ENCODE data around the gene HBP1. TPM values are rescaled to one million over a fixed set of nuclear protein-coding genes. Genes with fewer than 3 reads are reported as not detected.

HBP1 gene
- total and polyA plus RNA-seq, 2 of the 13 experiments (the other 11 are each of a cell fraction or from before 2014, with no cell fraction given), result 22.9 to 44.1 TPM

DNA sequence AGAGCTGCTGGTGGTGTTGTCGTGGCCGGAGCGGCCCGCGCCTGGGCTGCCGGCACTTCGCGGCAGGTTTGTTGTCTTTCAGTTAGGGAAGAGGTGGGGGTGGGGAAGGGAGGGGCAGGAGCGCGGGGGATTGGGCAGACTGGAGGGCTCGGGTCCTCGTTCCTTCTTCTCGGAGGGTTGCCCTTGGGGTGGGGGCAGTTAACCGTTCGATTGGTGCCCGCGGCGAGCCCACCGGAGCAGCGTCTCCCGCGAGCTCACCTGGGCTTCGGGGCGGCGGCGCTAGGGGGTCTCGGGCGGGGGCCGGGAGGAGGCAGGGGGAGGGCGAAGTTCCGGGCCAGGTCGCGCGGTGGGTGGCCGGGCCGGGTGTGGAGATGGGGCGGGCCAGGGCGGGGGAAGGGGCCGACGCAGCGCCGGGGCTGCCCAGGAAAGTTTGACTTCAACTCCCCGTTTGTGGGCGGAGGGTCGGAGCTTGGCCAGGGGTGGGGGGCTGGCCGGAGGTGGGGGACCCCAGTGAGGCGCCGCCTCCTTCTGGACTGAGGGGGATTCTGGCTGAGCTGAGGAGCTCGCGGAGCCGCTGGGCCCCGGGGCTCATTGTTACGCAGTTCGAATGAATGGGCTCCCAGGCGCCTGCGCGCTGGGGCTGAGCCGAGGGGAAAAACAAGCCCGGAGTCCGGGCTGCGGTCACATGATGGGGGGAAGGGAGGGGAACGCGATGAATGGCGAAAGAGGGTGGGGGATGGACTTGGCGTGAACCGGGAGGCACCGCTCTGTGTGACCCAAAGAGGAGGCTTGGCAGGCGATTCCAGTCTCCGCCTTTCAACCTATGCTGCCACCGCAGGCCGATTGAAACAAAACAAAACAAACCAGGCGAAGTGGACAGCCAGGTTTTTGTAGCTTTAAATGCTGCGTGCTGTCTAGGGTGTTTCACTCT, 582 bp downstream of the HBP1 start (continued):
- TF ChIP-seq, protein P1, sequence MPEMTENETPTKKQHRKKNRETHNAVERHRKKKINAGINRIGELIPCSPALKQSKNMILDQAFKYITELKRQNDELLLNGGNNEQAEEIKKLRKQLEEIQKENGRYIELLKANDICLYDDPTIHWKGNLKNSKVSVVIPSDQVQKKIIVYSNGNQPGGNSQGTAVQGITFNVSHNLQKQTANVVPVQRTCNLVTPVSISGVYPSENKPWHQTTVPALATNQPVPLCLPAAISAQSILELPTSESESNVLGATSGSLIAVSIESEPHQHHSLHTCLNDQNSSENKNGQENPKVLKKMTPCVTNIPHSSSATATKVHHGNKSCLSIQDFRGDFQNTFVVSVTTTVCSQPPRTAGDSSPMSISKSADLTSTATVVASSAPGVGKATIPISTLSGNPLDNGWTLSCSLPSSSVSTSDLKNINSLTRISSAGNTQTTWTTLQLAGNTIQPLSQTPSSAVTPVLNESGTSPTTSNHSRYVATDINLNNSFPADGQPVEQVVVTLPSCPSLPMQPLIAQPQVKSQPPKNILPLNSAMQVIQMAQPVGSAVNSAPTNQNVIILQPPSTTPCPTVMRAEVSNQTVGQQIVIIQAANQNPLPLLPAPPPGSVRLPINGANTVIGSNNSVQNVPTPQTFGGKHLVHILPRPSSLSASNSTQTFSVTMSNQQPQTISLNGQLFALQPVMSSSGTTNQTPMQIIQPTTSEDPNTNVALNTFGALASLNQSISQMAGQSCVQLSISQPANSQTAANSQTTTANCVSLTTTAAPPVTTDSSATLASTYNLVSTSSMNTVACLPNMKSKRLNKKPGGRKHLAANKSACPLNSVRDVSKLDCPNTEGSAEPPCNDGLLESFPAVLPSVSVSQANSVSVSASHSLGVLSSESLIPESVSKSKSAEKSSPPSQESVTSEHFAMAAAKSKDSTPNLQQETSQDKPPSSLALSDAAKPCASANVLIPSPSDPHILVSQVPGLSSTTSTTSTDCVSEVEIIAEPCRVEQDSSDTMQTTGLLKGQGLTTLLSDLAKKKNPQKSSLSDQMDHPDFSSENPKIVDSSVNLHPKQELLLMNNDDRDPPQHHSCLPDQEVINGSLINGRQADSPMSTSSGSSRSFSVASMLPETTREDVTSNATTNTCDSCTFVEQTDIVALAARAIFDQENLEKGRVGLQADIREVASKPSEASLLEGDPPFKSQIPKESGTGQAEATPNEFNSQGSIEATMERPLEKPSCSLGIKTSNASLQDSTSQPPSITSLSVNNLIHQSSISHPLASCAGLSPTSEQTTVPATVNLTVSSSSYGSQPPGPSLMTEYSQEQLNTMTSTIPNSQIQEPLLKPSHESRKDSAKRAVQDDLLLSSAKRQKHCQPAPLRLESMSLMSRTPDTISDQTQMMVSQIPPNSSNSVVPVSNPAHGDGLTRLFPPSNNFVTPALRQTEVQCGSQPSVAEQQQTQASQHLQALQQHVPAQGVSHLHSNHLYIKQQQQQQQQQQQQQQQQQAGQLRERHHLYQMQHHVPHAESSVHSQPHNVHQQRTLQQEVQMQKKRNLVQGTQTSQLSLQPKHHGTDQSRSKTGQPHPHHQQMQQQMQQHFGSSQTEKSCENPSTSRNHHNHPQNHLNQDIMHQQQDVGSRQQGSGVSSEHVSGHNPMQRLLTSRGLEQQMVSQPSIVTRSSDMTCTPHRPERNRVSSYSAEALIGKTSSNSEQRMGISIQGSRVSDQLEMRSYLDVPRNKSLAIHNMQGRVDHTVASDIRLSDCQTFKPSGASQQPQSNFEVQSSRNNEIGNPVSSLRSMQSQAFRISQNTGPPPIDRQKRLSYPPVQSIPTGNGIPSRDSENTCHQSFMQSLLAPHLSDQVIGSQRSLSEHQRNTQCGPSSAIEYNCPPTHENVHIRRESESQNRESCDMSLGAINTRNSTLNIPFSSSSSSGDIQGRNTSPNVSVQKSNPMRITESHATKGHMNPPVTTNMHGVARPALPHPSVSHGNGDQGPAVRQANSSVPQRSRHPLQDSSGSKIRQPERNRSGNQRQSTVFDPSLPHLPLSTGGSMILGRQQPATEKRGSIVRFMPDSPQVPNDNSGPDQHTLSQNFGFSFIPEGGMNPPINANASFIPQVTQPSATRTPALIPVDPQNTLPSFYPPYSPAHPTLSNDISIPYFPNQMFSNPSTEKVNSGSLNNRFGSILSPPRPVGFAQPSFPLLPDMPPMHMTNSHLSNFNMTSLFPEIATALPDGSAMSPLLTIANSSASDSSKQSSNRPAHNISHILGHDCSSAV (CRISPR knock-in tag; IDR thresholded peaks at IDR 0.05; ENCODE audit: borderline replicate concordance), result no peak
- TF ChIP-seq SIX4 (CRISPR knock-in tag; IDR thresholded peaks at IDR 0.05) (no peak), GATAD2A (CRISPR knock-in tag; IDR thresholded peaks at IDR 0.05) (peak; percentile 77), ZNF510 (CRISPR knock-in tag; IDR thresholded peaks at IDR 0.05; ENCODE audit: low read depth) (0 out of 2 replicates have a peak, but pooled peaks have one; percentile 38), NFKB2 (CRISPR knock-in tag; IDR thresholded peaks at IDR 0.05; ENCODE audit: borderline replicate concordance) (0 out of 2 replicates have a peak, but pooled peaks have one; percentile 58), RFX5 (IDR thresholded peaks at IDR 0.05; ENCODE audit: low read depth, low read length) (no peak), ZNF557 (CRISPR knock-in tag; IDR thresholded peaks at IDR 0.05) (0 out of 2 replicates have a peak, but pooled peaks have one; percentile 44), RORA (CRISPR knock-in tag; IDR thresholded peaks at IDR 0.05) (no peak), DNMT3B (CRISPR knock-in tag; conservative IDR thresholded peaks at IDR 0.05) (peak; percentile 27; the same call in 1 of the 2 replicates), KLF16 (CRISPR knock-in tag; IDR thresholded peaks at IDR 0.05) (peak in 1 of 2 experiments; percentile 74; a peak in 1 of 4 replicates), NKX3-1 (CRISPR knock-in tag; IDR thresholded peaks at IDR 0.05) (no peak), KLF11 (CRISPR knock-in tag; IDR thresholded peaks at IDR 0.05) (no peak), RAD21 (CRISPR knock-in tag; IDR thresholded peaks at IDR 0.05) (0 out of 2 replicates have a peak, but pooled peaks have one; percentile 21)
- TF ChIP-seq, protein P2, sequence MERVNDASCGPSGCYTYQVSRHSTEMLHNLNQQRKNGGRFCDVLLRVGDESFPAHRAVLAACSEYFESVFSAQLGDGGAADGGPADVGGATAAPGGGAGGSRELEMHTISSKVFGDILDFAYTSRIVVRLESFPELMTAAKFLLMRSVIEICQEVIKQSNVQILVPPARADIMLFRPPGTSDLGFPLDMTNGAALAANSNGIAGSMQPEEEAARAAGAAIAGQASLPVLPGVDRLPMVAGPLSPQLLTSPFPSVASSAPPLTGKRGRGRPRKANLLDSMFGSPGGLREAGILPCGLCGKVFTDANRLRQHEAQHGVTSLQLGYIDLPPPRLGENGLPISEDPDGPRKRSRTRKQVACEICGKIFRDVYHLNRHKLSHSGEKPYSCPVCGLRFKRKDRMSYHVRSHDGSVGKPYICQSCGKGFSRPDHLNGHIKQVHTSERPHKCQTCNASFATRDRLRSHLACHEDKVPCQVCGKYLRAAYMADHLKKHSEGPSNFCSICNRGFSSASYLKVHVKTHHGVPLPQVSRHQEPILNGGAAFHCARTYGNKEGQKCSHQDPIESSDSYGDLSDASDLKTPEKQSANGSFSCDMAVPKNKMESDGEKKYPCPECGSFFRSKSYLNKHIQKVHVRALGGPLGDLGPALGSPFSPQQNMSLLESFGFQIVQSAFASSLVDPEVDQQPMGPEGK (CRISPR knock-in tag; IDR thresholded peaks at IDR 0.05), result peak; percentile 78
- TF ChIP-seq, protein P3, sequence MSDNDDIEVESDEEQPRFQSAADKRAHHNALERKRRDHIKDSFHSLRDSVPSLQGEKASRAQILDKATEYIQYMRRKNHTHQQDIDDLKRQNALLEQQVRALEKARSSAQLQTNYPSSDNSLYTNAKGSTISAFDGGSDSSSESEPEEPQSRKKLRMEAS (IDR thresholded peaks at IDR 0.05), result peak; percentile 81

All from HepG2 (cell line).